ENCODE results near the gene RHOA.

Gene RHOA

DNA sequence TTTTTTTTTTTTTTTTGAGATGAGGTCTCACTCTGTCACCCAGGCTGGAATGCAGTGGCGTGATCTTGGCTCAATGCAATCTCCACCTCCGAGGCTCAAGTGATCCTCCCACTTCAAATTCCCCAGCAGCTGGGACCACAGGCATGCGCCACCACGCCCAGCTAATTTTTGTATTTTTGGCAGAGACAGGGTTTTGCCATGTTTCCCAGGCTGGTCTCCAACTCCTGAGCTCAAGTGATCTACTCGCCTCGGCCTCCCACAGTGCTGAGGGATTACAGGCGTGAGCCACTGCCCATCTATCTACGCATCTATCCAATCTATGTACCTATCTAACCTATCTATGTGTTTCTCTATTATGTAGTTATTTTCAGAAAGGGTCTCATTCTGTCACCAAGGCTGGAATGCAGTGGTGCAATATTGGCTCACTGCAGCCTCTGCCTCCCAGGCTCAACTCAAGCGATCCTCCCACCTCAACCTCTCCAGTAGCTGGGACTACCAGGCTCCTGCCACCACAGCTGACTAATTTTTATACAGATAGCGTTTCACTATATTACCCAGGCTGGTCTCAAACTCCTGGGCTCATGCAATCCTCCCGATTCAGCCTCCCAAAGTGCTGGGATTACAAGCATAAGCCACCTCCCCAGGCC lies 33.4 kb downstream of the RHOA start:
- no peaks in the 10 kb centered on the region for H3K9me3 ChIP-seq (ENCODE audit: control insufficient read depth, insufficient read depth, low read depth, low read length)
- H3K4me3 ChIP-seq (ENCODE audit: low read depth, low read length): no peak overlapping the region
- peaks cover 14 to 26% of the 10 kb centered on the region in 2 experiments; a peak in 2 of 3 replicates for H3K36me3 ChIP-seq (ENCODE audit: control insufficient read depth in 2 of 2, insufficient read depth in 1 of 2, low read length in 2 of 2)
- no peaks in the 10 kb centered on the region for H3K4me1 ChIP-seq (ENCODE audit: control insufficient read depth, insufficient read depth, low read length)
- H3K27ac ChIP-seq (ENCODE audit: extremely low read depth, low read depth, low read length): no peak overlapping the region
- POLR2A ChIA-PET: no interaction called here
- TF ChIP-seq SCRT1 (tag by site-specific recombination; IDR thresholded peaks at IDR 0.05; ENCODE audit: borderline replicate concordance): no peak
- TF ChIP-seq ZNF214 (tag by site-specific recombination; IDR thresholded peaks at IDR 0.05; ENCODE audit: borderline replicate concordance): no peak
- no peak for TF ChIP-seq ZNF521 (tag by site-specific recombination; IDR thresholded peaks at IDR 0.05)
- no peak for TF ChIP-seq ZNF335 (tag by site-specific recombination; conservative IDR thresholded peaks at IDR 0.05)
- CTCF ChIA-PET: no interaction called here

DNA sequence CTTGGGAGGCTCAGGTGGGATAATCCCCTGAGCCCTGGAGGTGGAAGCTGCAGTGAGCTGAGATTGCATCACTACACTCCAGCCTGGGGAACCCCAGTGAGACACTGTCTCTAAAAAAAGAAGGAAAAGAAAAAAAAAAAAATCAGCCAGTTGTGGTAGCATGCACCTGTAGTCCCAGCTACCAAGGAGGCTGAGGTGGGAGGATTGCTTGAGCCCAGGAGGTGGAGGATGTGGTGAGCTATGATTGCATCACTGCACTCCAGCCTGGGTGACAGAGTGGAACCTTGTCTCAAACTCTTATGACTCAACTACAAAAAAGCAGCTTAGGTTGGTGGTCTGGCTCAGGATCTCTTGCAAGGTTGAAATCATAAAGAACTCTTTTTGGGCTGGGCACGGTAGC lies 34.3 kb downstream of the RHOA start:
- ChIA-PET POLR2A (interaction anchor here (0.6 kb wide), 1 partner anchor 1455 kb away, joined by 4 read pairs; no protein-coding TSS in a partner anchor), CTCF (interaction anchor here (0.7 kb wide), 1 partner anchor 30 kb away, joined by 3 read pairs; no protein-coding TSS in a partner anchor)
- Histone ChIP-seq H3K4me3 (ENCODE audit: low read depth, low read length) (no peak overlapping the region), H3K9me3 (ENCODE audit: control insufficient read depth, insufficient read depth, low read depth, low read length) (no peaks in the 10 kb centered on the region), H3K4me1 (ENCODE audit: control insufficient read depth, insufficient read depth, low read length) (no peaks in the 10 kb centered on the region), H3K27ac (ENCODE audit: extremely low read depth, low read depth, low read length) (no peak overlapping the region), H3K36me3 (ENCODE audit: control insufficient read depth in 2 of 2, insufficient read depth in 1 of 2, low read length in 2 of 2) (peaks cover 20 to 35% of the 10 kb centered on the region in 2 experiments; a peak in 2 of 3 replicates)
- TF ChIP-seq RBAK (tag by site-specific recombination; IDR thresholded peaks at IDR 0.05) (no peak), ZNF555 (tag by site-specific recombination; conservative IDR thresholded peaks at IDR 0.05) (no peak), ZNF664 (tag by site-specific recombination; IDR thresholded peaks at IDR 0.05) (no peak), GLI2 (tag by site-specific recombination; IDR thresholded peaks at IDR 0.05; ENCODE audit: borderline replicate concordance, low read depth) (no peak), ZNF558 (tag by site-specific recombination; IDR thresholded peaks at IDR 0.05) (no peak), ZBTB7A (tag by site-specific recombination; IDR thresholded peaks at IDR 0.05; ENCODE audit: low read depth) (no peak), ZNF747 (tag by site-specific recombination; IDR thresholded peaks at IDR 0.05) (no peak), ZNF549 (tag by site-specific recombination; IDR thresholded peaks at IDR 0.05) (no peak), KLF7 (tag by site-specific recombination; IDR thresholded peaks at IDR 0.05; ENCODE audit: borderline replicate concordance) (no peak), ZNF501 (tag by site-specific recombination; IDR thresholded peaks at IDR 0.05) (no peak), ZNF146 (tag by site-specific recombination; IDR thresholded peaks at IDR 0.05) (no peak), ZEB2 (tag by site-specific recombination; IDR thresholded peaks at IDR 0.05) (no peak), ZNF121 (tag by site-specific recombination; IDR thresholded peaks at IDR 0.05) (no peak)
- TF ChIP-seq, protein P1, sequence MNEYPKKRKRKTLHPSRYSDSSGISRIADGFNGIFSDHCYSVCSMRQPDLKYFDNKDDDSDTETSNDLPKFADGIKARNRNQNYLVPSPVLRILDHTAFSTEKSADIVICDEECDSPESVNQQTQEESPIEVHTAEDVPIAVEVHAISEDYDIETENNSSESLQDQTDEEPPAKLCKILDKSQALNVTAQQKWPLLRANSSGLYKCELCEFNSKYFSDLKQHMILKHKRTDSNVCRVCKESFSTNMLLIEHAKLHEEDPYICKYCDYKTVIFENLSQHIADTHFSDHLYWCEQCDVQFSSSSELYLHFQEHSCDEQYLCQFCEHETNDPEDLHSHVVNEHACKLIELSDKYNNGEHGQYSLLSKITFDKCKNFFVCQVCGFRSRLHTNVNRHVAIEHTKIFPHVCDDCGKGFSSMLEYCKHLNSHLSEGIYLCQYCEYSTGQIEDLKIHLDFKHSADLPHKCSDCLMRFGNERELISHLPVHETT (tag by site-specific recombination; IDR thresholded peaks at IDR 0.05): no peak
- TF ChIP-seq, protein P2, sequence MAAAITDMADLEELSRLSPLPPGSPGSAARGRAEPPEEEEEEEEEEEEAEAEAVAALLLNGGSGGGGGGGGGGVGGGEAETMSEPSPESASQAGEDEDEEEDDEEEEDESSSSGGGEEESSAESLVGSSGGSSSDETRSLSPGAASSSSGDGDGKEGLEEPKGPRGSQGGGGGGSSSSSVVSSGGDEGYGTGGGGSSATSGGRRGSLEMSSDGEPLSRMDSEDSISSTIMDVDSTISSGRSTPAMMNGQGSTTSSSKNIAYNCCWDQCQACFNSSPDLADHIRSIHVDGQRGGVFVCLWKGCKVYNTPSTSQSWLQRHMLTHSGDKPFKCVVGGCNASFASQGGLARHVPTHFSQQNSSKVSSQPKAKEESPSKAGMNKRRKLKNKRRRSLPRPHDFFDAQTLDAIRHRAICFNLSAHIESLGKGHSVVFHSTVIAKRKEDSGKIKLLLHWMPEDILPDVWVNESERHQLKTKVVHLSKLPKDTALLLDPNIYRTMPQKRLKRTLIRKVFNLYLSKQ (tag by site-specific recombination; IDR thresholded peaks at IDR 0.05; ENCODE audit: borderline replicate concordance): no peak

DNA sequence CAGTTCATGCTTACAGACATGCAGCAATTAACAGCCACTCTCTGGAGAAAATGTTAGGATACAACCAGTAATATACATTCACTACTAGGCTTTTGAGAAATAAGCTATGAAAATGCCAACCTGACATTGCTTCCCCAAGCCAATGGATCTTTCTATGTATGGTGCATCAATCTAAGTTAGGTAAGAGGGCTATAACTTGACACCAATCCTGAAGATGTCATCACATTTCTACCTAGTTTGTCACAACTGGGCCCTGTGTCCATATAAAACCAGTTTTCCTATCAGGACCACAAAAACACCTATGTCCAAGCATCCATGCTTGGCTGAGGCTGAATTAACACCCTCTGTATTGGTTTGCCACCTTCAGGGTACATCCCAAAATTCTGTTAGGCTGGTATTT lies 39.8 kb downstream of the RHOA start:
- Histone ChIP-seq H3K36me3 (ENCODE audit: control insufficient read depth in 2 of 2, insufficient read depth in 1 of 2, low read length in 2 of 2) (peaks cover 20 to 73% of the 10 kb centered on the region in 2 experiments; a peak in 2 of 3 replicates), H3K4me3 (ENCODE audit: low read depth, low read length) (no peak overlapping the region), H3K4me1 (ENCODE audit: control insufficient read depth, insufficient read depth, low read length) (no peaks in the 10 kb centered on the region), H3K9me3 (ENCODE audit: control insufficient read depth, insufficient read depth, low read depth, low read length) (no peaks in the 10 kb centered on the region), H3K27ac (ENCODE audit: extremely low read depth, low read depth, low read length) (no peak overlapping the region)
- CTCF ChIA-PET: interaction anchor here (1.8 kb wide), 1 partner anchor 32 kb away, joined by 6 read pairs; the partner anchor contains the start of gene USP4
- POLR2A ChIA-PET: interaction anchor here (1.3 kb wide), 1 partner anchor 40 kb away, joined by 3 read pairs; the partner anchor contains the start of genes RHOA and TCTA
- no peak for TF ChIP-seq ZNF701 (tag by site-specific recombination; IDR thresholded peaks at IDR 0.05)
- TF ChIP-seq ZNF24 (tag by site-specific recombination; IDR thresholded peaks at IDR 0.05): no peak
- TF ChIP-seq, protein P3, sequence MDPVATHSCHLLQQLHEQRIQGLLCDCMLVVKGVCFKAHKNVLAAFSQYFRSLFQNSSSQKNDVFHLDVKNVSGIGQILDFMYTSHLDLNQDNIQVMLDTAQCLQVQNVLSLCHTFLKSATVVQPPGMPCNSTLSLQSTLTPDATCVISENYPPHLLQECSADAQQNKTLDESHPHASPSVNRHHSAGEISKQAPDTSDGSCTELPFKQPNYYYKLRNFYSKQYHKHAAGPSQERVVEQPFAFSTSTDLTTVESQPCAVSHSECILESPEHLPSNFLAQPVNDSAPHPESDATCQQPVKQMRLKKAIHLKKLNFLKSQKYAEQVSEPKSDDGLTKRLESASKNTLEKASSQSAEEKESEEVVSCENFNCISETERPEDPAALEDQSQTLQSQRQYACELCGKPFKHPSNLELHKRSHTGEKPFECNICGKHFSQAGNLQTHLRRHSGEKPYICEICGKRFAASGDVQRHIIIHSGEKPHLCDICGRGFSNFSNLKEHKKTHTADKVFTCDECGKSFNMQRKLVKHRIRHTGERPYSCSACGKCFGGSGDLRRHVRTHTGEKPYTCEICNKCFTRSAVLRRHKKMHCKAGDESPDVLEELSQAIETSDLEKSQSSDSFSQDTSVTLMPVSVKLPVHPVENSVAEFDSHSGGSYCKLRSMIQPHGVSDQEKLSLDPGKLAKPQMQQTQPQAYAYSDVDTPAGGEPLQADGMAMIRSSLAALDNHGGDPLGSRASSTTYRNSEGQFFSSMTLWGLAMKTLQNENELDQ (tag by site-specific recombination; IDR thresholded peaks at IDR 0.05; ENCODE audit: low read depth): no peak
- no peak for TF ChIP-seq ZNF155 (tag by site-specific recombination; IDR thresholded peaks at IDR 0.05)
- no peak for TF ChIP-seq ZNF133 (tag by site-specific recombination; IDR thresholded peaks at IDR 0.05)
- no peak for TF ChIP-seq GLI4 (tag by site-specific recombination; IDR thresholded peaks at IDR 0.05)
- TF ChIP-seq SP7 (tag by site-specific recombination; IDR thresholded peaks at IDR 0.05): no peak

All from HEK293 (cell line).